Right lobe of liver (tissue), 6 donors: Measurements from ENCODE around the gene SH3D21. TPM values are rescaled to one million over a fixed set of nuclear protein-coding genes. Genes with fewer than 3 reads are reported as not detected.

Experiments
- ATAC-seq, 4 donors: fragments of 200-7000 bp; cut with Tn5 transposase; one replicate each; pipeline ENCODE4 v1.9.1; 2020; ENCODE audit warnings: mild to moderate bottlenecking in 4 of 4, moderate library complexity in 4 of 4
- DNase-seq, 3 donors: peaks; one replicate each; pipeline ENCODE4 v3.0.0-alpha.2; 2020
- H3K27ac ChIP-seq, 3 donors: fragments of 200-600 bp; one replicate each; pipeline ENCODE4 v1.8.0; 2022
- H3K27me3 ChIP-seq, 2 donors: fragments of 200-600 bp; one replicate each; pipeline ENCODE4 v1.8.0; 2022
- H3K36me3 ChIP-seq, 4 donors: fragments of 200-600 bp; sonication (generic) in 1 of 4; one replicate each; pipeline versions ENCODE4 v1.5.1 to v1.8.0; 2017 to 2022; ENCODE audit warnings: control low read depth in 1 of 4
- H3K4me1 ChIP-seq, 4 donors: fragments of 200-600 bp; sonication (generic) in 1 of 4; one replicate each; pipeline versions ENCODE4 v1.5.1 to v1.8.0; 2017 to 2022; ENCODE audit warnings: control low read depth in 1 of 4
- H3K4me3 ChIP-seq, 3 donors: fragments of 200-600 bp; one replicate each; pipeline ENCODE4 v1.8.0; 2022
- H3K9me3 ChIP-seq, 4 donors: fragments of 200-600 bp; sonication (generic) in 1 of 4; one replicate each; pipeline versions ENCODE4 v1.5.1 to v1.8.0; 2017 to 2022; ENCODE audit warnings: control low read depth in 1 of 4
- POLR2A ChIP-seq: fragments of 450-650 bp; IDR thresholded peaks from one replicate; pipeline ENCODE4 v1.6.1; 2017; ENCODE audit warnings: antibody characterized with exemption, mild to moderate bottlenecking
- WGBS: methylation state at CpG from one replicate; pipeline ENCODE4 v1.1.6; 2018; ENCODE audit warnings: low coverage, low lambda C conversion rate; ENCODE audit not compliant: insufficient coverage; ENCODE audit errors: missing lambda C conversion rate; 5-methylcytosine and 5-hydroxymethylcytosine counted together
- intact Hi-C, 2 donors: fragments of 100-400 bp; cut with DNase I; formaldehyde crosslinking; loops; one replicate each; pipeline versions ENCODE4 v1.11.2 to v1.14.1; 2022
- total RNA-seq, 6 experiments: library from RNA; depleted of rRNA in 2 of 6; stranded (reverse); fragments of >200 nt in 2 of 6; fragmentation: NEBNext Ultra II Directional in 3 of 6; extraction: Animal tissue kit (Norgen Biotek cat#: 25700) in 3 of 6; gene quantifications; one replicate each; pipeline versions ENCODE4 v1.1.0 to v1.2.4, GENCODE V29; 2016 to 2023
- TF ChIP-seq, protein P1 (sequence below), 4 donors: fragments of 200-600 bp in 3 of 4; fragments of 450-650 bp in 1 of 4; IDR thresholded peaks; one replicate each; pipeline versions ENCODE4 v1.5.1 to v1.8.0; 2016 to 2022; ENCODE audit warnings: antibody characterized with exemption in 4 of 4, mild to moderate bottlenecking in 2 of 4
- donor health status: DM: no; HTN: yes; CAD: no.
- donor health status: DM: no; HTN: no; CAD: no.
- donor health status: DM: no; HTN: no; CAD: no.
- donor health status: DM: no; HTN: yes; CAD: no.
- donor health status: DM: no; HTN: yes; CAD: no.

SH3D21 gene
- total RNA-seq, 6 experiments from 2014 or later: 0.50 to 5.1 (median 1.2) TPM

DNA sequence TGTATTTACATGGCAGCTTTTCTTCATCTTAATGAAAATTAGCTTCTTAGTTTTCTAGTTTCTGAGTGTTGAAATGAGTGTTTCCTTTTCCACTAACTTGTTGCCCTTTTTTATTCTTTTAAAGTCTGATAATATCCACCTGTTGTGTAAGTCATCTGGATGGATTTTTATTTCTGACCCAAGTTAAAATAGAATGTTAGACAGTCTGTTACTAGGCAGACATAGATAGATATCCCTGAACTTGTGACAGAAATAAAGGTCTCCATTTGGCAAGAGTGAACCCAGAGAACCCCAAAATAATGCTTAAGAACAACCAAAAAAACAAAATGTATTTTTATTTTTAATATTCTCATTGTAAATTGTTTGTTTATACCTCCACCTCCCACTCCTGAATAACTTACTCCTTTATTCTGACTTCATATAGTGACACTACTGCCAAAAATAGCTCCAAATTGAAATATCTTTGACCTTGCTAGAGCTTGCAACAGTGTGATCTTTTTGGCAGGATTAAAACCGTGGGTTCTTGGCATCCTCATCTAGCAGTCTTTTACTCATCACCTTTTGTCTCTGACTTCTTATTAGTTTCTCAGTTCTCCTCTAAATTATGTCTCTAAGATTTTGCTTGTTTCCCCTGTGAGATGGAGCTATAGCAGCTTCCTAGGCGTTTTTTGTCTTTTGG is 26.9 kb upstream of the SH3D21 start:
- no peaks in the 10 kb centered on the region for H3K27me3 ChIP-seq
- WGBS: 22% methylated on average over 2 of the region's 2 CpGs
- peaks cover 0 to 38% (median 14%) of the 10 kb centered on the region in 4 donors for H3K4me1 ChIP-seq
- H3K9me3 ChIP-seq: no peaks in the 10 kb centered on the region
- H3K27ac ChIP-seq: peak overlapping the region in 2 of 3 donors; percentile 44 to 54
- no peak overlapping the region for H3K4me3 ChIP-seq
- ATAC-seq (peak; percentile 73 to 90 (median 82)), DNase-seq (no peak)
- H3K36me3 ChIP-seq: peaks cover 0 to 19% (median 5%) of the 10 kb centered on the region in 4 donors
- intact Hi-C loops: no loop called here
- TF ChIP-seq, protein P1, sequence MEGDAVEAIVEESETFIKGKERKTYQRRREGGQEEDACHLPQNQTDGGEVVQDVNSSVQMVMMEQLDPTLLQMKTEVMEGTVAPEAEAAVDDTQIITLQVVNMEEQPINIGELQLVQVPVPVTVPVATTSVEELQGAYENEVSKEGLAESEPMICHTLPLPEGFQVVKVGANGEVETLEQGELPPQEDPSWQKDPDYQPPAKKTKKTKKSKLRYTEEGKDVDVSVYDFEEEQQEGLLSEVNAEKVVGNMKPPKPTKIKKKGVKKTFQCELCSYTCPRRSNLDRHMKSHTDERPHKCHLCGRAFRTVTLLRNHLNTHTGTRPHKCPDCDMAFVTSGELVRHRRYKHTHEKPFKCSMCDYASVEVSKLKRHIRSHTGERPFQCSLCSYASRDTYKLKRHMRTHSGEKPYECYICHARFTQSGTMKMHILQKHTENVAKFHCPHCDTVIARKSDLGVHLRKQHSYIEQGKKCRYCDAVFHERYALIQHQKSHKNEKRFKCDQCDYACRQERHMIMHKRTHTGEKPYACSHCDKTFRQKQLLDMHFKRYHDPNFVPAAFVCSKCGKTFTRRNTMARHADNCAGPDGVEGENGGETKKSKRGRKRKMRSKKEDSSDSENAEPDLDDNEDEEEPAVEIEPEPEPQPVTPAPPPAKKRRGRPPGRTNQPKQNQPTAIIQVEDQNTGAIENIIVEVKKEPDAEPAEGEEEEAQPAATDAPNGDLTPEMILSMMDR (IDR thresholded peaks at IDR 0.05): no peak
- no peak for TF ChIP-seq POLR2A

DNA sequence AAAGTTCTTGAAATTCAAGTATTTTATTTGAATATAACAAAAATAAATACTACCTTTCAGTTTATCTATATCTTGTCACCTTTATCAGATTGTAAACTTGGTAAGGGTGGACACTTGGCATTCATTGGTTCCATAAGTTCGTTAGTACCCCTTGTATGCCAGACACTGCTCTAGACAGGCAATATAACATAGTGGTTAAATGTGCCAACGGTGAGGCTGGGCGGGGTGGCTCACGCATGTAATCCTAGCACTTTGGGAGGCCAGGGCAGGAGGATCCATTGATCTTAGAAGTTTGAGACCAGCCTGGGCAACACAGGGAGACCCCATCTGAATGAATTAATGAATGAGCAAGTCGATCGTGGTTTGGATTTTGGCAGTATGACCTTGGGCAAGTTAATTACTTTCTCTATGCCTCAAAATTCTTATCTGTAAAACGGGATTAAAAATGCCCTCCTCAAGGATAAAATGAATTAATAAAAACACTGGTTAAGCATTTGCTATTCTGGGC is 26.3 kb upstream of the SH3D21 start:
- ATAC-seq (peak; percentile 11 to 32 (median 27)), DNase-seq (no peak)
- H3K4me1 ChIP-seq: peaks cover 0 to 38% (median 14%) of the 10 kb centered on the region in 4 donors
- TF ChIP-seq POLR2A: no peak
- TF ChIP-seq, protein P1 (IDR thresholded peaks at IDR 0.05): no peak
- intact Hi-C loops: loop anchor here (10.0 kb wide), 1 partner anchor 45 kb away; no protein-coding TSS in a partner anchor
- peak overlapping the region in 1 of 3 donors; percentile 44 for H3K27ac ChIP-seq
- 72% methylated on average over 7 of the region's 7 CpGs for WGBS
- peaks cover 0 to 25% (median 5%) of the 10 kb centered on the region in 4 donors for H3K36me3 ChIP-seq
- no peak overlapping the region for H3K4me3 ChIP-seq
- no peaks in the 10 kb centered on the region for H3K27me3 ChIP-seq
- no peaks in the 10 kb centered on the region for H3K9me3 ChIP-seq

DNA sequence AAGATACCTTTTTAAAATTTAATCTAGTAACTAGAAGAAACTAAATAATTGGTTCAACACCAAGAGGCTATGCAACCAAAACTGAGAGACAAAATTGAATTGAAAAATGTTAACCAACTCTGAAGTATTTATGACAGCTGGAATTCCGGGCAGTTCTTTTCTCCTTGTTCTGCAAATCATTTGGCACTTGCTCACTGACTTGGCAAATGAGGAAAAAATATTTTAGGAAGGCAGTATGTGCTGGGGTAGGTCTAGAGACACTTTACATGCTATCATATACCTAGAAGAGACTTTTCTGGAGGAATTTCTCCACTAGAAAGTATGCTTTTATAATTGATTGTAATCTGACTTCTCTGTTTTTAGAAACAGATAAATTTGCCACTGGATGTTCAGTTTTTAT is 22.1 kb upstream of the SH3D21 start:
- TF ChIP-seq, protein P1 (IDR thresholded peaks at IDR 0.05): no peak
- TF ChIP-seq POLR2A: no peak
- WGBS: 23% methylated on average over 1 of the region's 1 CpG
- ATAC-seq: no peak
- Histone ChIP-seq H3K4me3 (no peak overlapping the region), H3K27ac (no peak overlapping the region), H3K27me3 (no peaks in the 10 kb centered on the region), H3K36me3 (peaks cover 8 to 62% (median 25%) of the 10 kb centered on the region in 4 donors), H3K9me3 (no peaks in the 10 kb centered on the region), H3K4me1 (peaks cover 0 to 24% (median 11%) of the 10 kb centered on the region in 4 donors)
- no peak for DNase-seq
- intact Hi-C loops: loop anchor here (10.0 kb wide), 1 partner anchor 49 kb away; no protein-coding TSS in a partner anchor

DNA sequence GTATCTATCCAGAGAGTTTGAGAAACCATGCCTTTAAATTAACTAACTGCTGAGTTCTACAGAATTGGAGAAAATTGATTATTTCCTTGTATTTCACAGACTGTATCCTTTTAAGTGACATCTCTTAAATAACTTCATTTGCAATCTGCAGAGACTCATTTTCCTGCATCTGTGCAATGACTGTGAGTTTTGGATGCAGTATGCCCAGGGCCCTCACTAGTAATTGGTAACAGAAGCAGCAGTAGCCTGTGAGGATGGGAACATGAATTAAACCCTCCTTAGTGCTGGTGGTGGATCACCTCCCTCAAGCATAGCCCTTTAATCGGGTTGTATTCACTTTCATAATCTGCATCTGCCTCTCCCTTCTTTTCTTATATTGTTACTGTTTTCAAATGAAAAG is 21.7 kb upstream of the SH3D21 start:
- 43% methylated on average over 1 of the region's 1 CpG for WGBS
- H3K27me3 ChIP-seq: no peaks in the 10 kb centered on the region
- H3K4me3 ChIP-seq: no peak overlapping the region
- intact Hi-C loops: loop anchor here (10.0 kb wide), 1 partner anchor 50 kb away; no protein-coding TSS in a partner anchor
- H3K27ac ChIP-seq: no peak overlapping the region
- peaks cover 11 to 66% (median 29%) of the 10 kb centered on the region in 4 donors for H3K36me3 ChIP-seq
- DNase-seq (no peak), ATAC-seq (no peak)
- H3K9me3 ChIP-seq: no peaks in the 10 kb centered on the region
- TF ChIP-seq POLR2A: no peak
- TF ChIP-seq, protein P1 (IDR thresholded peaks at IDR 0.05): no peak
- H3K4me1 ChIP-seq: peaks cover 0 to 19% (median 9%) of the 10 kb centered on the region in 4 donors
